K562 (cell line): Measurements from ENCODE around the gene FAM193A. TPM values are rescaled to one million over a fixed set of nuclear protein-coding genes. Genes with fewer than 3 reads are reported as not detected.

ENCODE experiments used
- ATAC-seq: fragments of 200-7000 bp; cut with Tn5 transposase; 3 replicates; pipeline ENCODE4 v1.9.1; 2020; ENCODE audit warnings: moderate library complexity
- BruUV-seq: library from RNA; stranded (reverse); fragments of 400-500 nt; replicated peaks from 2 replicates; lab custom pipeline; 2021; lab: Mats Ljungman, UMichigan
- CTCF ChIA-PET: fragments of 300-600 bp; formaldehyde crosslinking; extraction: SDS; loops from one replicate; lab custom pipeline; 2021; ENCODE audit warnings: low intra/inter-chr PET ratio; lab: Yijun Ruan, JAX
- POLR2A ChIA-PET: fragments of 300-600, 350-650 bp; sonication (Branson Sonifier 250); formaldehyde crosslinking; extraction: SDS; loops from one replicate; lab custom pipeline; 2021; ENCODE audit warnings: antibody characterized with exemption, inconsistent platforms; lab: Yijun Ruan, JAX
- DNase-seq, 4 experiments: peaks; one replicate each; pipeline versions ENCODE4 v3.0.0 to v3.0.0-alpha.2; 2011 to 2018; ENCODE audit warnings: low spot score in 3 of 4, mixed read lengths in 3 of 4; ENCODE audit errors: extremely low read depth in 1 of 4
- FAIRE-seq: peaks from 2 replicates; lab custom pipeline; 2011; peaks lifted over from hg19 to GRCh38; lab: Jason Lieb, UNC
- H2AFZ ChIP-seq: 2 replicates; pipeline ENCODE4 v1.6.0; 2011; ENCODE audit warnings: low read depth, low read length, control low read depth, inconsistent platforms
- H3K27ac ChIP-seq: fragments of 200-600 bp; 3 replicates; pipeline ENCODE4 v1.8.0; 2011; ENCODE audit warnings: low read depth, mild to moderate bottlenecking, control low read depth, inconsistent platforms, low read length, moderate library complexity, mixed read lengths; ENCODE audit errors: extremely low read depth
- H3K27me3 ChIP-seq, 2 experiments: fragments of 300-600 bp in 1 of 2; 2 replicates in 1 of 2; 3 replicates in 1 of 2; pipeline versions ENCODE4 v1.6.0 to v1.8.0; 2011; ENCODE audit warnings: inconsistent platforms in 2 of 2, low read length in 2 of 2, mild to moderate bottlenecking in 1 of 2, mixed read lengths in 1 of 2, moderate library complexity in 1 of 2; ENCODE audit not compliant: control insufficient read depth in 2 of 2, insufficient read depth in 2 of 2
- H3K36me3 ChIP-seq: fragments of 300-600 bp; 3 replicates; pipeline ENCODE4 v1.8.0; 2011; ENCODE audit warnings: mild to moderate bottlenecking, low read length, inconsistent platforms; ENCODE audit not compliant: control insufficient read depth, insufficient read depth
- H3K4me1 ChIP-seq, 2 experiments: fragments of 200-600 bp in 1 of 2; replicated peaks in 1 of 2; 2 replicates in 1 of 2; 3 replicates in 1 of 2; pipeline versions ENCODE4 v1.5.1 to v1.8.0; 2011; ENCODE audit warnings: inconsistent platforms in 2 of 2, low read length in 2 of 2, mild to moderate bottlenecking in 1 of 2, mixed read lengths in 1 of 2, moderate library complexity in 1 of 2; ENCODE audit not compliant: control insufficient read depth in 2 of 2, insufficient read depth in 2 of 2
- H3K4me2 ChIP-seq: 2 replicates; pipeline ENCODE4 v1.6.1; 2011; ENCODE audit warnings: low read length, control low read depth, inconsistent platforms, mixed read lengths; ENCODE audit not compliant: insufficient read depth
- H3K4me3 ChIP-seq: fragments of 200-600 bp; sonication (generic), shearing (Covaris generic); 2 replicates; pipeline ENCODE4 v1.5.1; 2016; ENCODE audit warnings: control low read depth, inconsistent platforms
- H3K79me2 ChIP-seq: fragments of 200-600 bp; 3 replicates; pipeline ENCODE4 v1.8.0; 2011; ENCODE audit warnings: low read length, inconsistent platforms; ENCODE audit not compliant: control insufficient read depth, insufficient read depth
- H3K9ac ChIP-seq, 2 experiments: 2 replicates each; pipeline versions ENCODE4 v1.6.0 to v1.6.1; 2011; ENCODE audit warnings: low read depth in 2 of 2, low read length in 2 of 2, control low read depth in 1 of 2, inconsistent platforms in 1 of 2, mild to moderate bottlenecking in 1 of 2, mixed read lengths in 1 of 2; ENCODE audit not compliant: insufficient read depth in 1 of 2
- H3K9me1 ChIP-seq: one replicate; pipeline ENCODE4 v1.6.0; 2011; ENCODE audit warnings: inconsistent platforms, mild to moderate bottlenecking, low read length, moderate library complexity; ENCODE audit not compliant: control insufficient read depth, insufficient read depth
- H3K9me3 ChIP-seq: replicated peaks from 2 replicates; pipeline ENCODE4 v1.5.1; 2011; ENCODE audit warnings: low read depth, low read length, inconsistent platforms; ENCODE audit not compliant: control insufficient read depth, insufficient read depth
- H4K20me1 ChIP-seq: replicated peaks from 2 replicates; pipeline ENCODE4 v1.6.1; 2011; ENCODE audit warnings: low read length, inconsistent platforms, mixed read lengths; ENCODE audit not compliant: control insufficient read depth, insufficient read depth
- ELF2 ChIP-seq: fragments of 250-450 bp; sonication (Bioruptor Pico); IDR thresholded peaks from 2 replicates; pipeline ENCODE4 v1.5.0; 2021; ENCODE audit warnings: mild to moderate bottlenecking
- ESRRB ChIP-seq: fragments of 250-450 bp; sonication (Bioruptor Pico); IDR thresholded peaks from 2 replicates; pipeline ENCODE4 v1.5.0; 2020; ENCODE audit warnings: mild to moderate bottlenecking, moderate library complexity, borderline replicate concordance
- ETV6 ChIP-seq, 3 experiments: fragments of 150-350 bp in 1 of 3; sonication (generic) in 1 of 3; formaldehyde crosslinking in 1 of 3; IDR thresholded peaks; 2 replicates each; pipeline versions ENCODE4 v1.6.1 to v1.8.0; 2014 to 2022; ENCODE audit warnings: borderline replicate concordance in 2 of 3, low read depth in 2 of 3, antibody characterized with exemption in 1 of 3, low read length in 1 of 3, mild to moderate bottlenecking in 1 of 3, missing genetic modification reagents in 1 of 3
- EZH2 ChIP-seq: IDR thresholded peaks from 2 replicates; pipeline ENCODE4 v1.6.1; 2012; ENCODE audit warnings: low read depth, mild to moderate bottlenecking, inconsistent platforms, low read length, borderline replicate concordance
- FOSL1 ChIP-seq: fragments of 200-800 bp; sonication (Bioruptor generic); conservative IDR thresholded peaks from 2 replicates; pipeline ENCODE4 v1.6.1; 2016; ENCODE audit warnings: missing genetic modification characterization, missing compliant biosample characterization
- FOXO4 ChIP-seq: fragments of 450-650 bp; formaldehyde crosslinking; IDR thresholded peaks from 2 replicates; pipeline ENCODE4 v1.4.0; 2020; ENCODE audit warnings: mild to moderate bottlenecking, moderate library complexity
- MAZ ChIP-seq, 2 experiments: fragments of 450-650 bp in 1 of 2; sonication (generic) in 1 of 2; formaldehyde crosslinking; IDR thresholded peaks in 1 of 2; conservative IDR thresholded peaks in 1 of 2; 2 replicates each; pipeline versions ENCODE4 v1.4.0 to v1.5.0; 2020; ENCODE audit warnings: mild to moderate bottlenecking in 1 of 2, missing genetic modification reagents in 1 of 2
- MYNN ChIP-seq, 2 experiments: sonication (generic); formaldehyde crosslinking in 1 of 2; IDR thresholded peaks; 2 replicates each; pipeline versions ENCODE4 v1.5.0 to v1.6.1; 2016 to 2020; ENCODE audit warnings: antibody characterized with exemption in 1 of 2, missing genetic modification reagents in 1 of 2
- POLR2G ChIP-seq: fragments of 200-400 bp; formaldehyde crosslinking; IDR thresholded peaks from 2 replicates; pipeline ENCODE4 v1.6.1; 2017; ENCODE audit warnings: low read depth, mild to moderate bottlenecking, antibody characterized with exemption, low read length, moderate library complexity
- RBM22 ChIP-seq: fragments of 200-400 bp; formaldehyde crosslinking; IDR thresholded peaks from 2 replicates; pipeline ENCODE4 v1.6.1; 2018; ENCODE audit warnings: low read length, low read depth; ENCODE audit not compliant: poor library complexity, severe bottlenecking
- SAFB2 ChIP-seq: fragments of 200-400 bp; formaldehyde crosslinking; IDR thresholded peaks from 2 replicates; pipeline ENCODE4 v1.6.1; 2018; ENCODE audit warnings: borderline replicate concordance, low read length, low read depth, moderate library complexity; ENCODE audit not compliant: severe bottlenecking
- SRSF7 ChIP-seq: fragments of 200-400 bp; formaldehyde crosslinking; optimal IDR thresholded peaks from 2 replicates; pipeline ENCODE3; 2017; ENCODE audit warnings: mild to moderate bottlenecking, low read depth, low read length
- U2AF2 ChIP-seq: fragments of 200-400 bp; formaldehyde crosslinking; optimal IDR thresholded peaks from 2 replicates; pipeline ENCODE3; 2017; ENCODE audit warnings: low read depth, mild to moderate bottlenecking, low read length
- ZKSCAN3 ChIP-seq: fragments of 250-450 bp; sonication (Bioruptor Pico); IDR thresholded peaks from 2 replicates; pipeline ENCODE4 v1.4.0; 2020
- ZNF354B ChIP-seq: fragments of 250-450 bp; sonication (Bioruptor Pico); IDR thresholded peaks from 2 replicates; pipeline ENCODE4 v1.4.0; 2020
- WGBS: fragments of 100-300 bp; shearing (Covaris generic); methylation state at CpG from one replicate; pipeline ENCODE4 v1.1.6; 2016; ENCODE audit warnings: low coverage, mixed read lengths; ENCODE audit not compliant: insufficient coverage; ENCODE audit errors: missing lambda C conversion rate; 5-methylcytosine and 5-hydroxymethylcytosine counted together
- in situ Hi-C: fragments of 300-500 bp; cut with MboI; formaldehyde crosslinking; loops from 4 replicates; pipeline ENCODE4 v1.15.0; 2018; ENCODE audit warnings: inconsistent platforms, mixed read lengths
- intact Hi-C: fragments of 100-400 bp; cut with micrococcal nuclease; formaldehyde crosslinking; loops from 2 replicates; pipeline ENCODE4 v1.14.2; 2022
- polyA plus RNA-seq, 8 experiments: library from polyadenylated mRNA; depleted of rRNA in 4 of 8; stranded (reverse) in 5 of 8; unstranded in 3 of 8; fragments of >200 nt; fragmentation: Nextera tagmentation in 2 of 8; fragmentation: Illumina TruSeq in 1 of 8; extraction: Ambion mirVana in 2 of 8; extraction: Trizol in 1 of 8; gene quantifications; 2 replicates each; pipeline versions ENCODE4 v1.2.1 to v1.2.3, GENCODE V29; 2011 to 2014; ENCODE audit warnings: inconsistent platforms in 1 of 8, missing spikeins in 1 of 8
- total RNA-seq, 7 experiments: library from RNA; depleted of rRNA in 6 of 7; stranded (reverse); fragments of >200 nt in 6 of 7; fragmentation: Illumina TruSeq in 2 of 7; extraction: Trizol in 2 of 7; gene quantifications; 2 replicates each; pipeline versions ENCODE4 v1.2.1 to v1.2.3, GENCODE V29; 2011 to 2021; ENCODE audit warnings: low replicate concordance in 1 of 7
- TF ChIP-seq, protein P1 (sequence below): fragments of 450-650 bp; formaldehyde crosslinking; IDR thresholded peaks from 2 replicates; pipeline ENCODE4 v1.4.0; 2022; ENCODE audit warnings: mild to moderate bottlenecking, moderate library complexity
- TF ChIP-seq, protein P2 (sequence below): sonication (generic); formaldehyde crosslinking; IDR thresholded peaks from 2 replicates; pipeline ENCODE4 v1.8.0; 2022; ENCODE audit warnings: missing genetic modification reagents, mild to moderate bottlenecking, moderate library complexity, borderline replicate concordance

FAM193A gene
- total and polyA plus RNA-seq, 9 of the 15 experiments (the other 6 are each of a cell fraction or from before 2014, with no cell fraction given), result 0.46 to 24.6 (median 9.6) TPM

- H3K9ac ChIP-seq, result peak overlapping the region in 1 of 2 experiments; percentile 43; a peak in 1 of 4 replicates
- POLR2A ChIA-PET, result interaction anchor here (0.6 to 1.1 kb wide), 3 partner anchors 9 to 477 kb away, joined by 3 to 5 read pairs (median 4); no protein-coding TSS in a partner anchor
- no TSS peak for BruUV-seq
- CTCF ChIA-PET, result no interaction called here
- H3K36me3 ChIP-seq, result peaks cover 32% of the 10 kb centered on the region; the same call in 2 of the 3 replicates
- no peaks in the 10 kb centered on the region for H3K9me3 ChIP-seq
- no peaks in the 10 kb centered on the region for H3K9me1 ChIP-seq
- H4K20me1 ChIP-seq, result no peaks in the 10 kb centered on the region
- no peaks in the 10 kb centered on the region for H3K27me3 ChIP-seq
- H3K4me1 ChIP-seq, result peaks cover 0 to 12% of the 10 kb centered on the region in 2 experiments; a peak in 3 of 5 replicates
- no peak overlapping the region for H3K27ac ChIP-seq
- FAIRE-seq, result no peak
- H3K4me3 ChIP-seq, result no peak overlapping the region
- no peaks in the 10 kb centered on the region for H3K79me2 ChIP-seq
- in situ Hi-C loops (no loop called here), intact Hi-C loops (no loop called here)
- peak; percentile 40 for ATAC-seq
- WGBS, result 87% methylated on average over 20 of the region's 21 CpGs
- no peak for DNase-seq
- H3K4me2 ChIP-seq, result no peak overlapping the region
- H2AFZ ChIP-seq, result no peak overlapping the region
- TF ChIP-seq ETV6 (IDR thresholded peaks at IDR 0.05; ENCODE audit: borderline replicate concordance in 1 of 2, low read depth in 2 of 2, low read length in 1 of 2) (no peak), ETV6 (CRISPR knock-in tag; IDR thresholded peaks at IDR 0.05; ENCODE audit: borderline replicate concordance) (no peak), FOXO4 (CRISPR knock-in tag) (no peak), ZKSCAN3 (CRISPR knock-in tag) (no peak), ELF2 (CRISPR knock-in tag) (no peak), MYNN (IDR thresholded peaks at IDR 0.05) (peak; percentile 42; the same call in 1 of the 2 replicates), MYNN (CRISPR knock-in tag; IDR thresholded peaks at IDR 0.05) (no peak), EZH2 (no peak), RBM22 (peak; percentile 64), SRSF7 (no peak), MAZ (CRISPR knock-in tag; conservative IDR thresholded peaks at IDR 0.05 in 1 of 2, IDR thresholded peaks at IDR 0.05 in 1 of 2) (no peak), ZNF354B (no peak), SAFB2 (no peak), FOSL1 (tag) (no peak), ESRRB (CRISPR knock-in tag) (no peak), POLR2G (peak; percentile 60), U2AF2 (no peak)
- TF ChIP-seq, protein P1, sequence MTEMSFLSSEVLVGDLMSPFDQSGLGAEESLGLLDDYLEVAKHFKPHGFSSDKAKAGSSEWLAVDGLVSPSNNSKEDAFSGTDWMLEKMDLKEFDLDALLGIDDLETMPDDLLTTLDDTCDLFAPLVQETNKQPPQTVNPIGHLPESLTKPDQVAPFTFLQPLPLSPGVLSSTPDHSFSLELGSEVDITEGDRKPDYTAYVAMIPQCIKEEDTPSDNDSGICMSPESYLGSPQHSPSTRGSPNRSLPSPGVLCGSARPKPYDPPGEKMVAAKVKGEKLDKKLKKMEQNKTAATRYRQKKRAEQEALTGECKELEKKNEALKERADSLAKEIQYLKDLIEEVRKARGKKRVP (CRISPR knock-in tag), result no peak
- TF ChIP-seq, protein P2, sequence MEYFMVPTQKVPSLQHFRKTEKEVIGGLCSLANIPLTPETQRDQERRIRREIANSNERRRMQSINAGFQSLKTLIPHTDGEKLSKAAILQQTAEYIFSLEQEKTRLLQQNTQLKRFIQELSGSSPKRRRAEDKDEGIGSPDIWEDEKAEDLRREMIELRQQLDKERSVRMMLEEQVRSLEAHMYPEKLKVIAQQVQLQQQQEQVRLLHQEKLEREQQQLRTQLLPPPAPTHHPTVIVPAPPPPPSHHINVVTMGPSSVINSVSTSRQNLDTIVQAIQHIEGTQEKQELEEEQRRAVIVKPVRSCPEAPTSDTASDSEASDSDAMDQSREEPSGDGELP (CRISPR knock-in tag), result no peak
Observed at GRCh38 chr4:2733001-2733843, 196.8 kb downstream of the FAM193A start.
